HepG2 (cell line): ENCODE results near the gene ALG11. TPM values are rescaled to one million over a fixed set of nuclear protein-coding genes. Genes with fewer than 3 reads are reported as not detected.
A peak's percentile ranks its signal among the peaks of the same experiment; 100 is the strongest.

ENCODE experiments used
- AHR ChIP-seq: IDR thresholded peaks from 2 replicates; pipeline ENCODE4 v1.6.1; 2018; ENCODE audit warnings: missing genetic modification reagents, missing compliant biosample characterization
- DR1 ChIP-seq: sonication (generic); formaldehyde crosslinking; IDR thresholded peaks from 2 replicates; pipeline ENCODE4 v1.8.0; 2021; ENCODE audit warnings: mild to moderate bottlenecking, missing genetic modification reagents, inconsistent platforms
- ELF4 ChIP-seq: sonication (generic); formaldehyde crosslinking; IDR thresholded peaks from 2 replicates; pipeline ENCODE4 v1.5.0; 2020; ENCODE audit warnings: missing genetic modification reagents, mild to moderate bottlenecking, moderate library complexity, borderline replicate concordance
- FOXM1 ChIP-seq: sonication (generic); formaldehyde crosslinking; IDR thresholded peaks from 2 replicates; pipeline ENCODE4 v1.5.0; 2020; ENCODE audit warnings: missing genetic modification reagents
- KDM5B ChIP-seq: sonication (generic); formaldehyde crosslinking; IDR thresholded peaks from 2 replicates; pipeline ENCODE4 v1.4.0; 2020; ENCODE audit warnings: missing genetic modification reagents, mild to moderate bottlenecking, borderline replicate concordance
- MLLT10 ChIP-seq: sonication (generic); formaldehyde crosslinking; IDR thresholded peaks from 2 replicates; pipeline ENCODE4 v1.4.0; 2020; ENCODE audit warnings: missing genetic modification reagents
- RORA ChIP-seq: sonication (generic); formaldehyde crosslinking; IDR thresholded peaks from 2 replicates; pipeline ENCODE4 v1.5.0; 2020; ENCODE audit warnings: mild to moderate bottlenecking, missing genetic modification reagents, moderate library complexity
- TMF1 ChIP-seq: sonication (generic); formaldehyde crosslinking; IDR thresholded peaks from 2 replicates; pipeline ENCODE4 v1.8.1; 2022; ENCODE audit warnings: low read depth, missing genetic modification reagents
- TSC22D2 ChIP-seq: sonication (generic); formaldehyde crosslinking; IDR thresholded peaks from 2 replicates; pipeline ENCODE4 v1.5.1; 2020; ENCODE audit warnings: missing genetic modification reagents, mild to moderate bottlenecking, borderline replicate concordance
- ZEB1 ChIP-seq: IDR thresholded peaks from 2 replicates; pipeline ENCODE4 v1.6.1; 2012; ENCODE audit warnings: mild to moderate bottlenecking, low read depth, inconsistent platforms; ENCODE audit not compliant: insufficient replicate concordance
- ZNF12 ChIP-seq: sonication (generic); formaldehyde crosslinking; IDR thresholded peaks from 2 replicates; pipeline ENCODE4 v1.5.0; 2020; ENCODE audit warnings: missing genetic modification reagents
- ZNF564 ChIP-seq: sonication (generic); formaldehyde crosslinking; IDR thresholded peaks from 2 replicates; pipeline ENCODE4 v1.8.1; 2023; ENCODE audit warnings: mild to moderate bottlenecking, missing genetic modification reagents
- ZNF672 ChIP-seq: sonication (generic); formaldehyde crosslinking; IDR thresholded peaks from 2 replicates; pipeline ENCODE4 v1.8.1; 2022; ENCODE audit warnings: missing genetic modification reagents
- polyA plus RNA-seq, 8 experiments: library from polyadenylated mRNA; depleted of rRNA in 3 of 8; stranded (reverse) in 7 of 8; unstranded in 1 of 8; fragments of >200 nt; fragmentation: Illumina TruSeq in 4 of 8; extraction: Trizol in 4 of 8; gene quantifications; 2 replicates each; pipeline versions ENCODE4 v1.2.1 to v1.2.3, GENCODE V29; 2011 to 2016; ENCODE audit warnings: low read depth in 4 of 8, missing spikeins in 1 of 8, mixed read lengths in 1 of 8; ENCODE audit not compliant: insufficient read depth in 1 of 8
- total RNA-seq, 5 experiments: library from RNA; depleted of rRNA; stranded (reverse); fragments of >200 nt; fragmentation: Illumina TruSeq; extraction: Trizol; gene quantifications; 2 replicates each; pipeline ENCODE4 v1.2.3, GENCODE V29; 2016; ENCODE audit warnings: low read depth in 1 of 5
- TF ChIP-seq, protein P1 (sequence below): sonication (generic); formaldehyde crosslinking; IDR thresholded peaks from 2 replicates; pipeline ENCODE4 v1.4.0; 2020; ENCODE audit warnings: low read depth, mild to moderate bottlenecking, missing genetic modification reagents
- TF ChIP-seq, protein P2 (sequence below): sonication (generic); formaldehyde crosslinking; IDR thresholded peaks from 2 replicates; pipeline ENCODE4 v1.5.0; 2020; ENCODE audit warnings: missing genetic modification reagents
- TF ChIP-seq, protein P3 (sequence below): sonication (generic); formaldehyde crosslinking; IDR thresholded peaks from 2 replicates; pipeline ENCODE4 v1.4.0; 2020; ENCODE audit warnings: missing genetic modification reagents, mild to moderate bottlenecking, borderline replicate concordance
- TF ChIP-seq, protein P4 (sequence below): sonication (generic); formaldehyde crosslinking; IDR thresholded peaks from 2 replicates; pipeline ENCODE4 v1.4.0; 2020; ENCODE audit warnings: mild to moderate bottlenecking, missing genetic modification reagents

Gene ALG11
- total and polyA plus RNA-seq, 2 of the 13 experiments (the other 11 are each of a cell fraction or from before 2014, with no cell fraction given), result 14.7 to 27.9 TPM

DNA sequence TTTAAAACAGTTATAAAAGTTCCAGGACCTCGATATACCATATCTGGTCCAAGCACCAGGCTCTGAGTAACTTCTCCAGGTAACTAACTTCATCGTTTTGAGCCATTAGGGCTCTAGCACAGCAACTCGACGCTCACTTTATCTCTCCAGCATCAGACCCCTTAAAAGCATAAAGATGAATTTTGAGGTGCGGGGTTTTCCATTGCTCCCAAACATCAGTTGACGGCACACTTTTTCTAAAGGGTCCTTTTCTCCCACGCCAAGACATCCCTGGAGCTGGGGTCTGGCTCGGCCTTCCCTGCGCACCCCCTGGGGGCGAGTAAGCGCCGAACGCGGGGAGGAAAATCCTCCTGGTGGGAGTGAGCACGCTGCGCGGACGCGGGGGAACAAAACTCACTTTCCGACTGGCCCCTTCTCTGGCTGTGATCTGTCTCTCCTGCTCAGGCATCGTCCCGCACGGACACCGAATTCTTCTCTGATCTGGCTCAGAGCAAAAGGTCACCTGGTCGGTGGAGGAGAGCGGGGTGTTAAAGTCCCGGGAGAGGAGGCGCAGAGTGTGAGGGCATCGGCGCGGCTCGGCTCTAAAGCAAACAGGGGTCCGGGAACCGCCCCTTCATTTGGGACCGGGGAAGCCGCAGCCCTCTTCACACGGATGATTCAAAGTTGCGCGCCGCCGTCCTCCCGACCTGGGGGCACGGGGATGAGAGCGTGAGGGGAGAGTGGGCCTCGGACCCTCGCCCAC, 1.1 kb upstream of the ALG11 start, which contains the start of gene ATP7B (continued):
- TF ChIP-seq MLLT10 (CRISPR knock-in tag) (0 out of 2 replicates have a peak, but pooled peaks have one; percentile 48), ZEB1 (no peak), ELF4 (CRISPR knock-in tag) (no peak), ZNF564 (CRISPR knock-in tag) (peak; percentile 71; the same call in 1 of the 2 replicates), ZNF672 (CRISPR knock-in tag) (no peak), RORA (CRISPR knock-in tag) (no peak), DR1 (CRISPR knock-in tag) (no peak), TMF1 (CRISPR knock-in tag) (no peak), AHR (CRISPR knock-in tag) (no peak), ZNF12 (CRISPR knock-in tag) (no peak), FOXM1 (CRISPR knock-in tag) (no peak), TSC22D2 (CRISPR knock-in tag) (no peak), KDM5B (CRISPR knock-in tag) (no peak; the same call in 1 of the 2 replicates)
- TF ChIP-seq, protein P1, sequence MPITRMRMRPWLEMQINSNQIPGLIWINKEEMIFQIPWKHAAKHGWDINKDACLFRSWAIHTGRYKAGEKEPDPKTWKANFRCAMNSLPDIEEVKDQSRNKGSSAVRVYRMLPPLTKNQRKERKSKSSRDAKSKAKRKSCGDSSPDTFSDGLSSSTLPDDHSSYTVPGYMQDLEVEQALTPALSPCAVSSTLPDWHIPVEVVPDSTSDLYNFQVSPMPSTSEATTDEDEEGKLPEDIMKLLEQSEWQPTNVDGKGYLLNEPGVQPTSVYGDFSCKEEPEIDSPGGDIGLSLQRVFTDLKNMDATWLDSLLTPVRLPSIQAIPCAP (CRISPR knock-in tag), result no peak
- TF ChIP-seq, protein P2, sequence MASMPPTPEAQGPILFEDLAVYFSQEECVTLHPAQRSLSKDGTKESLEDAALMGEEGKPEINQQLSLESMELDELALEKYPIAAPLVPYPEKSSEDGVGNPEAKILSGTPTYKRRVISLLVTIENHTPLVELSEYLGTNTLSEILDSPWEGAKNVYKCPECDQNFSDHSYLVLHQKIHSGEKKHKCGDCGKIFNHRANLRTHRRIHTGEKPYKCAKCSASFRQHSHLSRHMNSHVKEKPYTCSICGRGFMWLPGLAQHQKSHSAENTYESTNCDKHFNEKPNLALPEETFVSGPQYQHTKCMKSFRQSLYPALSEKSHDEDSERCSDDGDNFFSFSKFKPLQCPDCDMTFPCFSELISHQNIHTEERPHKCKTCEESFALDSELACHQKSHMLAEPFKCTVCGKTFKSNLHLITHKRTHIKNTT, result no peak
- TF ChIP-seq, protein P3, sequence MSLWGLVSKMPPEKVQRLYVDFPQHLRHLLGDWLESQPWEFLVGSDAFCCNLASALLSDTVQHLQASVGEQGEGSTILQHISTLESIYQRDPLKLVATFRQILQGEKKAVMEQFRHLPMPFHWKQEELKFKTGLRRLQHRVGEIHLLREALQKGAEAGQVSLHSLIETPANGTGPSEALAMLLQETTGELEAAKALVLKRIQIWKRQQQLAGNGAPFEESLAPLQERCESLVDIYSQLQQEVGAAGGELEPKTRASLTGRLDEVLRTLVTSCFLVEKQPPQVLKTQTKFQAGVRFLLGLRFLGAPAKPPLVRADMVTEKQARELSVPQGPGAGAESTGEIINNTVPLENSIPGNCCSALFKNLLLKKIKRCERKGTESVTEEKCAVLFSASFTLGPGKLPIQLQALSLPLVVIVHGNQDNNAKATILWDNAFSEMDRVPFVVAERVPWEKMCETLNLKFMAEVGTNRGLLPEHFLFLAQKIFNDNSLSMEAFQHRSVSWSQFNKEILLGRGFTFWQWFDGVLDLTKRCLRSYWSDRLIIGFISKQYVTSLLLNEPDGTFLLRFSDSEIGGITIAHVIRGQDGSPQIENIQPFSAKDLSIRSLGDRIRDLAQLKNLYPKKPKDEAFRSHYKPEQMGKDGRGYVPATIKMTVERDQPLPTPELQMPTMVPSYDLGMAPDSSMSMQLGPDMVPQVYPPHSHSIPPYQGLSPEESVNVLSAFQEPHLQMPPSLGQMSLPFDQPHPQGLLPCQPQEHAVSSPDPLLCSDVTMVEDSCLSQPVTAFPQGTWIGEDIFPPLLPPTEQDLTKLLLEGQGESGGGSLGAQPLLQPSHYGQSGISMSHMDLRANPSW (CRISPR knock-in tag), result no peak
- TF ChIP-seq, protein P4, sequence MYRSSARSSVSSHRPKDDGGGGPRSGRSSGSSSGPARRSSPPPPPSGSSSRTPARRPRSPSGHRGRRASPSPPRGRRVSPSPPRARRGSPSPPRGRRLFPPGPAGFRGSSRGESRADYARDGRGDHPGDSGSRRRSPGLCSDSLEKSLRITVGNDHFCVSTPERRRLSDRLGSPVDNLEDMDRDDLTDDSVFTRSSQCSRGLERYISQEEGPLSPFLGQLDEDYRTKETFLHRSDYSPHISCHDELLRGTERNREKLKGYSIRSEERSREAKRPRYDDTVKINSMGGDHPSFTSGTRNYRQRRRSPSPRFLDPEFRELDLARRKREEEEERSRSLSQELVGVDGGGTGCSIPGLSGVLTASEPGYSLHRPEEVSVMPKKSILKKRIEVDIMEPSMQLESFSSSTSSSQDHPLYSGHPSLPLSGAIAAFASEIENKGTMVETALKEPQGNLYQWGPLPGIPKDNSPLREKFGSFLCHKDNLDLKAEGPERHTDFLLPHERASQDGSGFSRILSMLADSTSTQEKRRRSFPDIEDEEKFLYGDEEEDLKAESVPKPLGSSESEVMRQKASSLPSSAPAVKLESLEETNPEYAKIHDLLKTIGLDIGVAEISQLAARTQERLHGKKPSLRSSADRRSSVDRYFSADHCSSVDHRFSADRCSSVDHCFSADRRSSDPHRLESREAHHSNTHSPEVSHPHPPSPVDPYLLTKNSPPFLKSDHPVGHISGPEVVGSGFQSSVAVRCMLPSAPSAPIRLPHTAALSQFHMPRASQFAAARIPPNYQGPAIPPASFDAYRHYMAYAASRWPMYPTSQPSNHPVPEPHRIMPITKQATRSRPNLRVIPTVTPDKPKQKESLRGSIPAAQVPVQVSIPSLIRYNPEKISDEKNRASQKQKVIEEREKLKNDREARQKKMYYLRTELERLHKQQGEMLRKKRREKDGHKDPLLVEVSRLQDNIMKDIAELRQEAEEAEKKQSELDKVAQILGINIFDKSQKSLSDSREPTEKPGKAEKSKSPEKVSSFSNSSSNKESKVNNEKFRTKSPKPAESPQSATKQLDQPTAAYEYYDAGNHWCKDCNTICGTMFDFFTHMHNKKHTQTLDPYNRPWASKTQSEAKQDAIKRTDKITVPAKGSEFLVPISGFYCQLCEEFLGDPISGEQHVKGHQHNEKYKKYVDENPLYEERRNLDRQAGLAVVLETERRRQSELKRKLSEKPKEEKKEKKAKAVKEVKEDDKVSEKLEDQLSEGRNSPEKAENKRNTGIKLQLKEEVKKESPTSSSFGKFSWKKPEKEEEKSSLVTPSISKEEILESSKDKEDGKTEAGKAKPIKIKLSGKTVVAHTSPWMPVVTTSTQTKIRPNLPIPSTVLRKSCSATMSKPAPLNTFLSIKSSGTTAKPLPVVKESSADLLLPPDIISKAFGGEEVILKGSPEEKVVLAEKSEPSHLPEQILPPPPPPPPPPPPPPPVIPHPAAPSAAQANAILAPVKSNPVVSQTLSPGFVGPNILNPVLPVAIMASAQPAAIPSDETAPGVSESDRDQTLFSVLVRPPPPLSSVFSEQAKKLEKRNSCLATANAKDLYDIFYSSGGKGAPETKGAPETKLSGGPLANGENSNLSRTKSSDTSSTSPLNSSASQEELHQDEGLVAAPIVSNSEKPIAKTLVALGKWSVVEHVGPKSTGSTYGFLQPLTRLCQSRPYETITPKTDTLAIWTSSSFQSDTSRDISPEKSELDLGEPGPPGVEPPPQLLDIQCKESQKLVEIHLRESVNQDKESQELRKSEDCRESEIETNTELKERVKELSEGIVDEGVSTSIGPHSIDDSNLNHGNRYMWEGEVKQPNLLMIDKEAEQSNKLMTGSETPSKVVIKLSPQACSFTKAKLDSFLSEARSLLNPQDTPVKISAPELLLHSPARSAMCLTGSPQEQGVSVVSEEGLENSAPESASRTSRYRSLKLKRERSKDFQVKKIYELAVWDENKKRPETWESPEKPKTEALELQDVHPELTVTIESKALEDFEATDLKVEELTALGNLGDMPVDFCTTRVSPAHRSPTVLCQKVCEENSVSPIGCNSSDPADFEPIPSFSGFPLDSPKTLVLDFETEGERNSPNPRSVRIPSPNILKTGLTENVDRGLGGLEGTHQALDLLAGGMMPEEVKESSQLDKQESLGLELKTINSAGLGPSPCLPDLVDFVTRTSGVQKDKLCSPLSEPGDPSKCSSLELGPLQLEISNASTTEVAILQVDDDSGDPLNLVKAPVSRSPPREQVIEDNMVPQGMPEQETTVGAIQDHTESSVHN (CRISPR knock-in tag), result no peak
